ENCODE results near the gene CLEC16A.

The CLEC16A gene

GRCh38 chr16:11049396-11050059, 105.2 kb downstream of the CLEC16A start:
- no peak for DNase-seq

GRCh38 chr16:11050536-11050935, 106.2 kb downstream of the CLEC16A start:
- no peak for DNase-seq

GRCh38 chr16:11050944-11051343, 106.6 kb downstream of the CLEC16A start:
- no peak for DNase-seq

- DNase-seq = no peak
Measured at GRCh38 chr16:11051430-11051829, 107.1 kb downstream of the CLEC16A start.

GRCh38 chr16:11051879-11052808, 107.8 kb downstream of the CLEC16A start:
- DNase-seq = peak; percentile 5

- no peak for DNase-seq
Measured at GRCh38 chr16:11053916-11054460, 109.6 kb downstream of the CLEC16A start.

GRCh38 chr16:11056090-11056992, 112.0 kb downstream of the CLEC16A start:
- no peak for DNase-seq

- DNase-seq = no peak
Measured at GRCh38 chr16:11056993-11057649, 112.8 kb downstream of the CLEC16A start.

- no peak for DNase-seq
Measured at GRCh38 chr16:11057711-11058345, 113.5 kb downstream of the CLEC16A start.

GRCh38 chr16:11058832-11059231, 114.5 kb downstream of the CLEC16A start:
- no peak for DNase-seq

- DNase-seq = no peak
Measured at GRCh38 chr16:11059588-11059987, 115.2 kb downstream of the CLEC16A start.

- DNase-seq = no peak
Measured at GRCh38 chr16:11060364-11060763, 116.0 kb downstream of the CLEC16A start.

GRCh38 chr16:11060842-11061241, 116.5 kb downstream of the CLEC16A start:
- DNase-seq = no peak

- no peak for DNase-seq
Measured at GRCh38 chr16:11061629-11062270, 117.4 kb downstream of the CLEC16A start.

GRCh38 chr16:11063448-11064201, 119.3 kb downstream of the CLEC16A start:
- DNase-seq = no peak

GRCh38 chr16:11064202-11064540, 119.8 kb downstream of the CLEC16A start:
- DNase-seq = no peak

GRCh38 chr16:11064851-11065250, 120.5 kb downstream of the CLEC16A start:
- no peak for DNase-seq

- no peak for DNase-seq
Measured at GRCh38 chr16:11066261-11066870, 122.0 kb downstream of the CLEC16A start.

- DNase-seq = no peak
Measured at GRCh38 chr16:11067266-11067665, 122.9 kb downstream of the CLEC16A start.

GRCh38 chr16:11067697-11068141, 123.4 kb downstream of the CLEC16A start:
- DNase-seq = no peak
